HepG2 (cell line): ENCODE results near the gene CD7. TPM values are rescaled to one million over a fixed set of nuclear protein-coding genes. Genes with fewer than 3 reads are reported as not detected.
A peak's percentile ranks its signal among the peaks of the same experiment; 100 is the strongest.

ENCODE experiments used
- ATAC-seq: fragments of 200-7000 bp; cut with Tn5 transposase; 3 replicates; pipeline ENCODE4 v1.9.1; 2020; ENCODE audit warnings: mild to moderate bottlenecking, moderate library complexity
- BruUV-seq: library from RNA; stranded (reverse); fragments of 400-500 nt; replicated peaks from 2 replicates; lab custom pipeline; 2021; lab: Mats Ljungman, UMichigan
- CTCF ChIA-PET: fragments of 300-600 bp; formaldehyde crosslinking; extraction: SDS; loops from one replicate; lab custom pipeline; 2021; ENCODE audit warnings: low total read pairs, inconsistent platforms, low intra/inter-chr PET ratio; lab: Yijun Ruan, JAX
- POLR2A ChIA-PET: fragments of 350-600 bp; sonication (Branson Sonifier 250); formaldehyde crosslinking; loops from one replicate; lab custom pipeline; 2020; ENCODE audit warnings: antibody characterized with exemption, inconsistent platforms; lab: Yijun Ruan, JAX
- DNase-seq: peaks from one replicate; pipeline ENCODE4 v3.0.0-alpha.2; 2015; ENCODE audit warnings: low spot score
- FAIRE-seq: peaks from 3 replicates; lab custom pipeline; 2011; peaks lifted over from hg19 to GRCh38; lab: Jason Lieb, UNC
- H2AFZ ChIP-seq: one replicate; pipeline ENCODE4 v1.6.1; 2011; ENCODE audit warnings: low read length, inconsistent platforms
- H3K27ac ChIP-seq: fragments of 300-600 bp; 3 replicates; pipeline ENCODE4 v1.8.0; 2011; ENCODE audit warnings: mixed run types, mild to moderate bottlenecking, mixed read lengths, low read length, inconsistent platforms; ENCODE audit not compliant: insufficient read depth; ENCODE audit errors: extremely low read length
- H3K27me3 ChIP-seq, 2 experiments: fragments of 200-600 bp in 1 of 2; 2 replicates in 1 of 2; 3 replicates in 1 of 2; pipeline versions ENCODE4 v1.6.0 to v1.8.0; 2011; ENCODE audit warnings: low read length in 2 of 2, mild to moderate bottlenecking in 2 of 2, moderate library complexity in 2 of 2, inconsistent platforms in 1 of 2; ENCODE audit not compliant: insufficient read depth in 2 of 2, control insufficient read depth in 1 of 2
- H3K36me3 ChIP-seq, 2 experiments: fragments of 200-600 bp in 1 of 2; replicated peaks in 1 of 2; 2 replicates in 1 of 2; 3 replicates in 1 of 2; pipeline versions ENCODE4 v1.5.1 to v1.8.0; 2011; ENCODE audit warnings: low read length in 2 of 2, inconsistent platforms in 1 of 2; ENCODE audit not compliant: insufficient read depth in 2 of 2, control insufficient read depth in 1 of 2
- H3K4me1 ChIP-seq: 2 replicates; pipeline ENCODE4 v1.5.1; 2012; ENCODE audit warnings: low read length, inconsistent platforms; ENCODE audit not compliant: insufficient read depth
- H3K4me2 ChIP-seq: 2 replicates; pipeline ENCODE4 v1.6.0; 2011; ENCODE audit warnings: low read depth, low read length, inconsistent platforms
- H3K4me3 ChIP-seq, 3 experiments: fragments of 200-600 bp in 1 of 3; sonication (generic), shearing (Covaris generic) in 1 of 3; replicated peaks in 1 of 3; 2 replicates each; pipeline ENCODE4 v1.5.1; 2011 to 2016; ENCODE audit warnings: low read length in 3 of 3, inconsistent platforms in 2 of 3, low read depth in 2 of 3, mild to moderate bottlenecking in 2 of 3, control low read depth in 1 of 3, mixed read lengths in 1 of 3; ENCODE audit not compliant: insufficient read depth in 1 of 3
- H3K79me2 ChIP-seq: one replicate; pipeline ENCODE4 v1.6.1; 2011; ENCODE audit warnings: low read length, inconsistent platforms; ENCODE audit not compliant: insufficient read depth
- H3K9ac ChIP-seq: 2 replicates; pipeline ENCODE4 v1.6.0; 2011; ENCODE audit warnings: mild to moderate bottlenecking, low read depth, low read length, inconsistent platforms; ENCODE audit not compliant: insufficient read depth
- H3K9me3 ChIP-seq: 2 replicates; pipeline ENCODE4 v1.5.1; 2012; ENCODE audit warnings: mild to moderate bottlenecking, low read length
- H4K20me1 ChIP-seq: 2 replicates; pipeline ENCODE4 v1.6.0; 2011; ENCODE audit warnings: inconsistent platforms, mild to moderate bottlenecking, low read length, moderate library complexity; ENCODE audit not compliant: insufficient read depth
- MTERF4 ChIP-seq: sonication (generic); formaldehyde crosslinking; IDR thresholded peaks from 2 replicates; pipeline ENCODE4 v1.8.0; 2023; ENCODE audit warnings: mild to moderate bottlenecking, missing genetic modification reagents
- NPAS2 ChIP-seq: sonication (generic); formaldehyde crosslinking; IDR thresholded peaks from 2 replicates; pipeline ENCODE4 v1.8.0; 2022; ENCODE audit warnings: mild to moderate bottlenecking, missing genetic modification reagents, borderline replicate concordance
- POLR2A ChIP-seq, 2 experiments: IDR thresholded peaks; 2 replicates each; pipeline ENCODE4 v1.6.1; 2011; ENCODE audit warnings: low read depth in 2 of 2, low read length in 2 of 2, mild to moderate bottlenecking in 1 of 2, moderate library complexity in 1 of 2; ENCODE audit not compliant: insufficient read depth in 1 of 2
- XRCC5 ChIP-seq: fragments of 200-400 bp; formaldehyde crosslinking; optimal IDR thresholded peaks from 2 replicates; pipeline ENCODE3; 2017; ENCODE audit warnings: mild to moderate bottlenecking, low read length
- ZBTB39 ChIP-seq: sonication (generic); formaldehyde crosslinking; IDR thresholded peaks from 2 replicates; pipeline ENCODE4 v1.5.0; 2020; ENCODE audit warnings: missing genetic modification reagents
- ZKSCAN1 ChIP-seq: fragments of 150-350 bp; IDR thresholded peaks from 2 replicates; pipeline ENCODE4 v1.6.1; 2014; ENCODE audit warnings: low read length
- ZMAT5 ChIP-seq: sonication (generic); formaldehyde crosslinking; IDR thresholded peaks from 2 replicates; pipeline ENCODE4 v1.5.0; 2020; ENCODE audit warnings: mild to moderate bottlenecking, low read depth, missing genetic modification reagents, borderline replicate concordance
- ZNF121 ChIP-seq: sonication (generic); formaldehyde crosslinking; IDR thresholded peaks from 2 replicates; pipeline ENCODE4 v1.5.0; 2020; ENCODE audit warnings: mild to moderate bottlenecking, missing genetic modification reagents
- ZNF124 ChIP-seq: sonication (generic); formaldehyde crosslinking; IDR thresholded peaks from 2 replicates; pipeline ENCODE4 v1.4.0; 2020; ENCODE audit warnings: missing genetic modification reagents
- ZNF253 ChIP-seq: sonication (generic); formaldehyde crosslinking; IDR thresholded peaks from 2 replicates; pipeline ENCODE4 v1.8.0; 2022; ENCODE audit warnings: mild to moderate bottlenecking, missing genetic modification reagents, borderline replicate concordance
- ZNF337 ChIP-seq: sonication (generic); formaldehyde crosslinking; IDR thresholded peaks from 2 replicates; pipeline ENCODE4 v1.5.1; 2020; ENCODE audit warnings: missing genetic modification reagents, low read depth, mild to moderate bottlenecking, borderline replicate concordance
- ZNF556 ChIP-seq: sonication (generic); formaldehyde crosslinking; IDR thresholded peaks from 2 replicates; pipeline ENCODE4 v1.4.0; 2020; ENCODE audit warnings: mild to moderate bottlenecking, missing genetic modification reagents, borderline replicate concordance
- ZNF597 ChIP-seq: sonication (generic); formaldehyde crosslinking; IDR thresholded peaks from 2 replicates; pipeline ENCODE4 v1.5.0; 2020; ENCODE audit warnings: missing genetic modification reagents
- ZNF678 ChIP-seq: sonication (generic); formaldehyde crosslinking; IDR thresholded peaks from 2 replicates; pipeline ENCODE4 v1.4.0; 2020; ENCODE audit warnings: mild to moderate bottlenecking, missing genetic modification reagents
- WGBS: methylation state at CpG from one replicate; pipeline ENCODE4 v1.1.6; 2017; ENCODE audit warnings: low lambda C conversion rate; 5-methylcytosine and 5-hydroxymethylcytosine counted together
- in situ Hi-C: cut with HindIII; loops from 2 replicates; pipeline ENCODE4 v1.10.0; 2017; ENCODE audit warnings: low pct_unique_long_range_greater_than_20kb; ENCODE audit not compliant: extremely low pct_ligation_motif_present
- intact Hi-C: fragments of 100-400 bp; cut with micrococcal nuclease; formaldehyde crosslinking; loops from one replicate; pipeline ENCODE4 v1.10.0; 2022; ENCODE audit not compliant: unreplicated experiment
- polyA plus RNA-seq, 8 experiments: library from polyadenylated mRNA; depleted of rRNA in 3 of 8; stranded (reverse) in 7 of 8; unstranded in 1 of 8; fragments of >200 nt; fragmentation: Illumina TruSeq in 4 of 8; extraction: Trizol in 4 of 8; gene quantifications; 2 replicates each; pipeline versions ENCODE4 v1.2.1 to v1.2.3, GENCODE V29; 2011 to 2016; ENCODE audit warnings: low read depth in 4 of 8, missing spikeins in 1 of 8, mixed read lengths in 1 of 8; ENCODE audit not compliant: insufficient read depth in 1 of 8
- total RNA-seq, 5 experiments: library from RNA; depleted of rRNA; stranded (reverse); fragments of >200 nt; fragmentation: Illumina TruSeq; extraction: Trizol; gene quantifications; 2 replicates each; pipeline ENCODE4 v1.2.3, GENCODE V29; 2016; ENCODE audit warnings: low read depth in 1 of 5

The CD7 gene
- total and polyA plus RNA-seq, 2 of the 13 experiments (the other 11 are each of a cell fraction or from before 2014, with no cell fraction given), result 67.6 to 76.4 TPM

GRCh38 chr17:82310877-82311276 is 6.5 kb downstream of the CD7 start:
- Histone ChIP-seq H3K4me1 (peaks cover 29% of the 10 kb centered on the region), H3K27ac (no peak overlapping the region), H2AFZ (no peak overlapping the region), H3K9me3 (no peaks in the 10 kb centered on the region), H4K20me1 (no peaks in the 10 kb centered on the region), H3K9ac (no peak overlapping the region), H3K4me2 (no peak overlapping the region), H3K4me3 (no peak overlapping the region), H3K27me3 (no peaks in the 10 kb centered on the region), H3K79me2 (no peaks in the 10 kb centered on the region), H3K36me3 (no peaks in the 10 kb centered on the region)
- FAIRE-seq (no peak), DNase-seq (no peak), ATAC-seq (no peak; the same call in 2 of the 3 replicates)
- no peak for TF ChIP-seq ZKSCAN1
- TF ChIP-seq ZNF556 (CRISPR knock-in tag), result 0 out of 2 replicates have a peak, but pooled peaks have one; percentile 5
- TF ChIP-seq ZMAT5 (CRISPR knock-in tag), result no peak
- TF ChIP-seq MTERF4 (CRISPR knock-in tag), result no peak
- TF ChIP-seq ZBTB39 (CRISPR knock-in tag), result 0 out of 2 replicates have a peak, but pooled peaks have one; percentile 26
- TF ChIP-seq ZNF597 (CRISPR knock-in tag), result no peak
- TF ChIP-seq ZNF121, result no peak
- TF ChIP-seq ZNF253 (CRISPR knock-in tag), result no peak
- TF ChIP-seq ZNF337 (CRISPR knock-in tag), result no peak
- no peak for TF ChIP-seq XRCC5
- TF ChIP-seq ZNF124, result no peak
- TF ChIP-seq ZNF678 (CRISPR knock-in tag), result no peak
- TF ChIP-seq POLR2A (IDR thresholded peaks at IDR 0.05; ENCODE audit: insufficient read depth in 1 of 2, low read depth in 2 of 2, low read length in 2 of 2), result no peak
- TF ChIP-seq NPAS2 (CRISPR knock-in tag), result no peak
- intact Hi-C loops (no loop called here), in situ Hi-C loops (no loop called here)
- ChIA-PET POLR2A (interaction anchor here (2.9 kb wide), 1 partner anchor 12 kb away, joined by 24 read pairs; no protein-coding TSS in a partner anchor), CTCF (no interaction called here)
- WGBS, result 95% methylated on average over 12 of the region's 21 CpGs
- no TSS peak for BruUV-seq
